HFFc6 (cell line): Measurements from ENCODE around the gene CSE1L. TPM values are rescaled to one million over a fixed set of nuclear protein-coding genes. Genes with fewer than 3 reads are reported as not detected.

Experiments used
- total RNA-seq, 6 experiments: library from RNA; stranded (reverse); fragmentation: NEBNext Ultra II Directional; extraction: Animal tissue kit (Norgen Biotek cat#: 25700); gene quantifications; 2 replicates in 1 of 6; 3 replicates in 5 of 6; pipeline ENCODE4 v1.2.3, GENCODE V29; 2021

The CSE1L gene
- total RNA-seq, 6 experiments from 2014 or later = 77.7 to 118 (median 106) TPM

Other genes with a start within 250 kb of the CSE1L start
- 1 to 10 TPM; 1.8 to 4.1 (median 2.8) TPM for gene PREX1, start 218.3 kb upstream of the CSE1L start, total RNA-seq
- gene ARFGEF2, start 124.6 kb upstream of the CSE1L start, total RNA-seq = 10 to 100 TPM; 25.4 to 28.3 (median 26.2) TPM
- gene STAU1, start 142.0 kb downstream of the CSE1L start, total RNA-seq = 10 to 100 TPM; 85.6 to 95.4 (median 87.9) TPM
- gene DDX27, start 173.1 kb downstream of the CSE1L start, total RNA-seq = 10 to 100 TPM; 26.8 to 32.2 (median 30.5) TPM
- gene ZNFX1, start 231.7 kb downstream of the CSE1L start, total RNA-seq = 10 to 100 TPM; 36.1 to 41.0 (median 38.7) TPM